Iris pigment epithelial cell (primary cell): ENCODE results near the gene CPTP.
A peak's percentile ranks its signal among the peaks of the same experiment; 100 is the strongest.

Source experiments
- DNase-seq: peaks from one replicate; pipeline ENCODE4 v3.0.0-alpha.2; 2011; ENCODE audit warnings: low read depth

Gene CPTP

GRCh38 chr1:1319646-1319941, 5.0 kb upstream of the CPTP start:
- no peak for DNase-seq

GRCh38 chr1:1320666-1321448, 3.7 kb upstream of the CPTP start:
- peak; percentile 17 for DNase-seq

GRCh38 chr1:1321477-1321876, 3.1 kb upstream of the CPTP start:
- DNase-seq, result no peak

- DNase-seq, result no peak
Measured at GRCh38 chr1:1322418-1322817, 2.2 kb upstream of the CPTP start.

- no peak for DNase-seq
Measured at GRCh38 chr1:1322952-1323351, 1.6 kb upstream of the CPTP start.

GRCh38 chr1:1324084-1324523, 498 bp upstream of the CPTP start:
- no peak for DNase-seq

- no peak for DNase-seq
Measured at GRCh38 chr1:1325288-1326074, 879 bp downstream of the CPTP start.

- no peak for DNase-seq
Measured at GRCh38 chr1:1326075-1326605, 1.5 kb downstream of the CPTP start.

- DNase-seq, result no peak
Measured at GRCh38 chr1:1327291-1327690, 2.7 kb downstream of the CPTP start.

- no peak for DNase-seq
Measured at GRCh38 chr1:1328254-1328653, 3.7 kb downstream of the CPTP start.

- no peak for DNase-seq
Measured at GRCh38 chr1:1329304-1330210, 5.0 kb downstream of the CPTP start.

GRCh38 chr1:1330366-1331067, 5.9 kb downstream of the CPTP start:
- no peak for DNase-seq

GRCh38 chr1:1331068-1331965, 6.7 kb downstream of the CPTP start, which contains the start of gene TAS1R3:
Gene TAS1R3 (plus strand): TSS chr1:1331280. CDS start chr1:1331346, 66 bp downstream.
- no peak for DNase-seq

- DNase-seq, result no peak
Measured at GRCh38 chr1:1332031-1332755, 7.6 kb downstream of the CPTP start.

- no peak for DNase-seq
Measured at GRCh38 chr1:1332774-1333480, 8.3 kb downstream of the CPTP start.

GRCh38 chr1:1333551-1334241, 9.1 kb downstream of the CPTP start:
- DNase-seq, result no peak

- no peak for DNase-seq
Measured at GRCh38 chr1:1334835-1335234, 10.2 kb downstream of the CPTP start.

GRCh38 chr1:1335283-1335682, 10.7 kb downstream of the CPTP start:
- DNase-seq, result no peak
